ENCODE data around the gene SKIC8.

DNA sequence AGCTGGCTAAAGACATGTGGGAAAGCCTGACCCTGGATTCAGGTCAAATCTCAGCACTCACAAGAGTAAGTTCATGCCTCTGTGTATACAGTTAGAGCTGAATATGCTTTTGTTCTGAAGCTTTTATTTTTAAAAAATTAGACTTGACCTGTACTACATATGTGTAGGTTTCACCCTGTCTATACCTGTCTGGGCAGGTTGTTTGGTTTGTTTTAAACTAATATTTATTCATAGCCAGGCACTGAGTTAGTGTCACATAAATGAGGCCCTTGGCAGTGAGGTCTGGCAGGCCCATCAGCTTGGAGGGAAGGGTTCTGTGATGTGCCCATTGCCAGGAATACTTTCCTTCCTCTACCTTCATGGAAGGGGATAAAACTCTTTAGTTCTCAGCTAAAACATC lies 33.2 kb downstream of the SKIC8 start:
- TF ChIP-seq CTCF (IDR thresholded peaks at IDR 0.05; ENCODE audit: insufficient read depth, low read depth, low read length) (no peak), EZH2 (IDR thresholded peaks at IDR 0.05; ENCODE audit: insufficient read depth, low read length) (no peak)

Measured in astrocyte (in vitro differentiated cells and primary cell).